HEK293 (cell line): Measurements from ENCODE around the gene SPIB.

Experiments
- GLIS2 ChIP-seq: fragments of 450-650 bp; formaldehyde crosslinking; IDR thresholded peaks from 2 replicates; pipeline ENCODE4 v1.5.1; 2016; ENCODE audit warnings: missing biosample characterization, missing genetic modification characterization
- HOXA7 ChIP-seq: sonication (generic); formaldehyde crosslinking; IDR thresholded peaks from 2 replicates; pipeline ENCODE4 v1.8.1; 2022; ENCODE audit warnings: missing genetic modification reagents, borderline replicate concordance
- KLF7 ChIP-seq: fragments of 450-650 bp; formaldehyde crosslinking; IDR thresholded peaks from 2 replicates; pipeline ENCODE4 v1.5.1; 2016; ENCODE audit warnings: missing biosample characterization, missing genetic modification characterization, borderline replicate concordance
- OSR2 ChIP-seq: fragments of 450-650 bp; formaldehyde crosslinking; IDR thresholded peaks from 2 replicates; pipeline ENCODE4 v1.5.1; 2016; ENCODE audit warnings: missing biosample characterization, missing genetic modification characterization
- PRDM1 ChIP-seq: fragments of 450-650 bp; formaldehyde crosslinking; IDR thresholded peaks from 2 replicates; pipeline ENCODE4; 2016; ENCODE audit warnings: missing biosample characterization, missing genetic modification characterization
- RBAK ChIP-seq: fragments of 450-650 bp; formaldehyde crosslinking; IDR thresholded peaks from 2 replicates; pipeline ENCODE4 v1.5.1; 2016; ENCODE audit warnings: missing biosample characterization, missing genetic modification characterization
- REPIN1 ChIP-seq: fragments of 450-650 bp; formaldehyde crosslinking; IDR thresholded peaks from 2 replicates; pipeline ENCODE4 v1.5.1; 2017; ENCODE audit warnings: missing biosample characterization, missing genetic modification characterization, low read depth
- WT1 ChIP-seq: fragments of 450-650 bp; formaldehyde crosslinking; IDR thresholded peaks from 2 replicates; pipeline ENCODE4 v1.5.1; 2016; ENCODE audit warnings: missing biosample characterization, missing genetic modification characterization
- ZBTB7A ChIP-seq: fragments of 450-650 bp; formaldehyde crosslinking; IDR thresholded peaks from 2 replicates; pipeline ENCODE4 v1.5.1; 2016; ENCODE audit warnings: low read depth, missing biosample characterization, missing genetic modification characterization
- ZNF132 ChIP-seq: fragments of 450-650 bp; formaldehyde crosslinking; IDR thresholded peaks from 2 replicates; pipeline ENCODE4 v1.5.1; 2017; ENCODE audit warnings: missing biosample characterization, missing genetic modification characterization, borderline replicate concordance
- ZNF266 ChIP-seq: fragments of 450-650 bp; formaldehyde crosslinking; IDR thresholded peaks from 2 replicates; pipeline ENCODE4 v1.5.1; 2016; ENCODE audit warnings: missing biosample characterization, missing genetic modification characterization, low read depth
- ZNF544 ChIP-seq: fragments of 450-650 bp; formaldehyde crosslinking; IDR thresholded peaks from 2 replicates; pipeline ENCODE4 v1.5.0; 2017; ENCODE audit warnings: missing biosample characterization, missing genetic modification characterization
- ZNF548 ChIP-seq: fragments of 450-650 bp; formaldehyde crosslinking; IDR thresholded peaks from 2 replicates; pipeline ENCODE4 v1.5.1; 2016; ENCODE audit warnings: missing biosample characterization, missing genetic modification characterization
- ZNF558 ChIP-seq: fragments of 450-650 bp; formaldehyde crosslinking; IDR thresholded peaks from 2 replicates; pipeline ENCODE4 v1.5.1; 2016; ENCODE audit warnings: missing biosample characterization, missing genetic modification characterization
- ZNF623 ChIP-seq: fragments of 450-650 bp; formaldehyde crosslinking; IDR thresholded peaks from 2 replicates; pipeline ENCODE4 v1.5.1; 2016; ENCODE audit warnings: missing biosample characterization, missing genetic modification characterization
- ZNF747 ChIP-seq: fragments of 450-650 bp; formaldehyde crosslinking; IDR thresholded peaks from 2 replicates; pipeline ENCODE4 v1.5.1; 2016; ENCODE audit warnings: missing biosample characterization, missing genetic modification characterization
- ZNF830 ChIP-seq: fragments of 450-650 bp; IDR thresholded peaks from 2 replicates; pipeline ENCODE4 v1.5.0; 2018; ENCODE audit warnings: missing biosample characterization, missing genetic modification characterization, low read depth, mild to moderate bottlenecking, moderate library complexity
- ZNF837 ChIP-seq: fragments of 450-650 bp; formaldehyde crosslinking; IDR thresholded peaks from 2 replicates; pipeline ENCODE4 v1.5.1; 2016; ENCODE audit warnings: missing biosample characterization, missing genetic modification characterization
- TF ChIP-seq, protein P1 (sequence below): fragments of 450-650 bp; formaldehyde crosslinking; IDR thresholded peaks from 2 replicates; pipeline ENCODE4 v1.5.1; 2016; ENCODE audit warnings: missing biosample characterization, missing genetic modification characterization
- TF ChIP-seq, protein P2 (sequence below): fragments of 450-650 bp; formaldehyde crosslinking; IDR thresholded peaks from 2 replicates; pipeline ENCODE4 v1.5.1; 2017; ENCODE audit warnings: missing biosample characterization, missing genetic modification characterization
- TF ChIP-seq, protein P3 (sequence below): fragments of 450-650 bp; formaldehyde crosslinking; IDR thresholded peaks from 2 replicates; pipeline ENCODE4 v1.5.1; 2017; ENCODE audit warnings: missing biosample characterization, missing genetic modification characterization
- TF ChIP-seq, protein P4 (sequence below): fragments of 450-650 bp; formaldehyde crosslinking; IDR thresholded peaks from 2 replicates; pipeline ENCODE4; 2016; ENCODE audit warnings: missing biosample characterization, missing genetic modification characterization
- TF ChIP-seq, protein P5 (sequence below): fragments of 450-650 bp; IDR thresholded peaks from 2 replicates; pipeline ENCODE4 v1.5.1; 2018; ENCODE audit warnings: missing biosample characterization, missing genetic modification characterization
- TF ChIP-seq, protein P6 (sequence below): fragments of 450-650 bp; formaldehyde crosslinking; IDR thresholded peaks from 2 replicates; pipeline ENCODE4 v1.5.1; 2016; ENCODE audit warnings: missing biosample characterization, missing genetic modification characterization
- TF ChIP-seq, protein P7 (sequence below): fragments of 450-650 bp; formaldehyde crosslinking; conservative IDR thresholded peaks from 2 replicates; pipeline ENCODE4 v1.5.1; 2016; ENCODE audit warnings: low read depth, missing biosample characterization, missing genetic modification characterization

The SPIB gene

DNA sequence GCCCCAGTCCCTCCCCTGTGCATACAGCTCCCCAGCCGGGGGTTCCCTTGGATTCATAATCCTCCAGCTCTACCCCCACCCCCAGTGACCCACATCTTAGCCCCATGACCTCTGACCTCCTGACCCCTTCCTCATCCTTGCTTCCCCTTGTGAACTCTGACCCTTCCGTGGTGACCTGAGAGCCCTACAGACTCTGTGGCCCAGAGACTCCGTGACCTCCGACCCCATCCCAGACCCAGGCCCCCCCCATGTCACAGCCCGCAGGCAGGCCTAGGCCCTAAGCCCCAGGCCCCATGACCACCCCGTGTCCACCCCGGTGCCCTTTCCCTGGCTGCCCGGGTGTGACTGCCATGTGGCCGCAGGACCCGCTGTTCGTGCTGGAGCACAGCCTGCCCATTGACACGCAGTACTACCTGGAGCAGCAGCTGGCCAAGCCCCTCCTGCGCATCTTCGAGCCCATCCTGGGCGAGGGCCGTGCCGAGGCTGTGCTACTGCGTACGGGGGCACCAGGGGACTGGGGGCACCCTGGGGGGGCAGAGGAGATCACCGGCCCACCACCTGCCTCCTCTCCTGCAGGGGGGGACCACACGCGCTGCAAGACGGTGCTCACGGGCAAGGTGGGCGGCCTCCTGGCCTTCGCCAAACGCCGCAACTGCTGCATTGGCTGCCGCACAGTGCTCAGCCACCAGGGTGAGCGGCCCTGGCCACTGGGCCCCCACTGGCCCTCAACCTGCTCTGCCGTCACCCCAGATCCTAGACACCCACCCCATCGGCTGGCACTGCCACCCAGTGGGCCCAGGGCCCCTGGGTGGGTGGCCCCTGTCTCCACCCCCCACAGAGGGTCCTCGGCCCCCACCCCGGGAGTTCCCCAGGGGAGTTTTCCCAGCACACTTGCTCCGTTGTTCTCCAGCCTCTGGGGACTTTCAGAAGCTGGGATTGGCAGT, 2.4 kb upstream of the SPIB start (continued):
- TF ChIP-seq ZBTB7A (tag by site-specific recombination) (peak; percentile 68; the same call in 1 of the 2 replicates), GLIS2 (tag by site-specific recombination) (peak; percentile 69; the same call in 1 of the 2 replicates), ZNF266 (tag by site-specific recombination) (no peak), OSR2 (tag by site-specific recombination) (no peak), PRDM1 (tag by site-specific recombination) (no peak), ZNF747 (no peak), KLF7 (tag by site-specific recombination) (no peak), ZNF548 (tag by site-specific recombination) (no peak), ZNF830 (tag by site-specific recombination) (no peak), ZNF623 (peak; percentile 24; the same call in 1 of the 2 replicates), REPIN1 (no peak), RBAK (tag by site-specific recombination) (no peak), ZNF544 (tag by site-specific recombination) (no peak), ZNF837 (no peak), ZNF558 (tag by site-specific recombination) (no peak), ZNF132 (tag by site-specific recombination) (no peak), HOXA7 (CRISPR knock-in tag) (no peak), WT1 (tag by site-specific recombination) (no peak)
- TF ChIP-seq, protein P1, sequence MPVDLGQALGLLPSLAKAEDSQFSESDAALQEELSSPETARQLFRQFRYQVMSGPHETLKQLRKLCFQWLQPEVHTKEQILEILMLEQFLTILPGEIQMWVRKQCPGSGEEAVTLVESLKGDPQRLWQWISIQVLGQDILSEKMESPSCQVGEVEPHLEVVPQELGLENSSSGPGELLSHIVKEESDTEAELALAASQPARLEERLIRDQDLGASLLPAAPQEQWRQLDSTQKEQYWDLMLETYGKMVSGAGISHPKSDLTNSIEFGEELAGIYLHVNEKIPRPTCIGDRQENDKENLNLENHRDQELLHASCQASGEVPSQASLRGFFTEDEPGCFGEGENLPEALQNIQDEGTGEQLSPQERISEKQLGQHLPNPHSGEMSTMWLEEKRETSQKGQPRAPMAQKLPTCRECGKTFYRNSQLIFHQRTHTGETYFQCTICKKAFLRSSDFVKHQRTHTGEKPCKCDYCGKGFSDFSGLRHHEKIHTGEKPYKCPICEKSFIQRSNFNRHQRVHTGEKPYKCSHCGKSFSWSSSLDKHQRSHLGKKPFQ (tag by site-specific recombination), result no peak
- TF ChIP-seq, protein P2, sequence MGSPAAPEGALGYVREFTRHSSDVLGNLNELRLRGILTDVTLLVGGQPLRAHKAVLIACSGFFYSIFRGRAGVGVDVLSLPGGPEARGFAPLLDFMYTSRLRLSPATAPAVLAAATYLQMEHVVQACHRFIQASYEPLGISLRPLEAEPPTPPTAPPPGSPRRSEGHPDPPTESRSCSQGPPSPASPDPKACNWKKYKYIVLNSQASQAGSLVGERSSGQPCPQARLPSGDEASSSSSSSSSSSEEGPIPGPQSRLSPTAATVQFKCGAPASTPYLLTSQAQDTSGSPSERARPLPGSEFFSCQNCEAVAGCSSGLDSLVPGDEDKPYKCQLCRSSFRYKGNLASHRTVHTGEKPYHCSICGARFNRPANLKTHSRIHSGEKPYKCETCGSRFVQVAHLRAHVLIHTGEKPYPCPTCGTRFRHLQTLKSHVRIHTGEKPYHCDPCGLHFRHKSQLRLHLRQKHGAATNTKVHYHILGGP (tag by site-specific recombination), result no peak
- TF ChIP-seq, protein P3, sequence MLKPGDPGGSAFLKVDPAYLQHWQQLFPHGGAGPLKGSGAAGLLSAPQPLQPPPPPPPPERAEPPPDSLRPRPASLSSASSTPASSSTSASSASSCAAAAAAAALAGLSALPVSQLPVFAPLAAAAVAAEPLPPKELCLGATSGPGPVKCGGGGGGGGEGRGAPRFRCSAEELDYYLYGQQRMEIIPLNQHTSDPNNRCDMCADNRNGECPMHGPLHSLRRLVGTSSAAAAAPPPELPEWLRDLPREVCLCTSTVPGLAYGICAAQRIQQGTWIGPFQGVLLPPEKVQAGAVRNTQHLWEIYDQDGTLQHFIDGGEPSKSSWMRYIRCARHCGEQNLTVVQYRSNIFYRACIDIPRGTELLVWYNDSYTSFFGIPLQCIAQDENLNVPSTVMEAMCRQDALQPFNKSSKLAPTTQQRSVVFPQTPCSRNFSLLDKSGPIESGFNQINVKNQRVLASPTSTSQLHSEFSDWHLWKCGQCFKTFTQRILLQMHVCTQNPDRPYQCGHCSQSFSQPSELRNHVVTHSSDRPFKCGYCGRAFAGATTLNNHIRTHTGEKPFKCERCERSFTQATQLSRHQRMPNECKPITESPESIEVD (tag by site-specific recombination), result no peak
- TF ChIP-seq, protein P4, sequence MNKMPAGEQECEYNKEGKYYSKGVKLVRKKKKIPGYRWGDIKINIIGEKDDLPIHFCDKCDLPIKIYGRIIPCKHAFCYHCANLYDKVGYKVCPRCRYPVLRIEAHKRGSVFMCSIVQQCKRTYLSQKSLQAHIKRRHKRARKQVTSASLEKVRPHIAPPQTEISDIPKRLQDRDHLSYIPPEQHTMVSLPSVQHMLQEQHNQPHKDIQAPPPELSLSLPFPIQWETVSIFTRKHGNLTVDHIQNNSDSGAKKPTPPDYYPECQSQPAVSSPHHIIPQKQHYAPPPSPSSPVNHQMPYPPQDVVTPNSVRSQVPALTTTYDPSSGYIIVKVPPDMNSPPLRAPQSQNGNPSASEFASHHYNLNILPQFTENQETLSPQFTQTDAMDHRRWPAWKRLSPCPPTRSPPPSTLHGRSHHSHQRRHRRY (tag by site-specific recombination), result no peak
- TF ChIP-seq, protein P5, sequence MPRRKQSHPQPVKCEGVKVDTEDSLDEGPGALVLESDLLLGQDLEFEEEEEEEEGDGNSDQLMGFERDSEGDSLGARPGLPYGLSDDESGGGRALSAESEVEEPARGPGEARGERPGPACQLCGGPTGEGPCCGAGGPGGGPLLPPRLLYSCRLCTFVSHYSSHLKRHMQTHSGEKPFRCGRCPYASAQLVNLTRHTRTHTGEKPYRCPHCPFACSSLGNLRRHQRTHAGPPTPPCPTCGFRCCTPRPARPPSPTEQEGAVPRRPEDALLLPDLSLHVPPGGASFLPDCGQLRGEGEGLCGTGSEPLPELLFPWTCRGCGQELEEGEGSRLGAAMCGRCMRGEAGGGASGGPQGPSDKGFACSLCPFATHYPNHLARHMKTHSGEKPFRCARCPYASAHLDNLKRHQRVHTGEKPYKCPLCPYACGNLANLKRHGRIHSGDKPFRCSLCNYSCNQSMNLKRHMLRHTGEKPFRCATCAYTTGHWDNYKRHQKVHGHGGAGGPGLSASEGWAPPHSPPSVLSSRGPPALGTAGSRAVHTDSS (tag by site-specific recombination), result no peak
- TF ChIP-seq, protein P6, sequence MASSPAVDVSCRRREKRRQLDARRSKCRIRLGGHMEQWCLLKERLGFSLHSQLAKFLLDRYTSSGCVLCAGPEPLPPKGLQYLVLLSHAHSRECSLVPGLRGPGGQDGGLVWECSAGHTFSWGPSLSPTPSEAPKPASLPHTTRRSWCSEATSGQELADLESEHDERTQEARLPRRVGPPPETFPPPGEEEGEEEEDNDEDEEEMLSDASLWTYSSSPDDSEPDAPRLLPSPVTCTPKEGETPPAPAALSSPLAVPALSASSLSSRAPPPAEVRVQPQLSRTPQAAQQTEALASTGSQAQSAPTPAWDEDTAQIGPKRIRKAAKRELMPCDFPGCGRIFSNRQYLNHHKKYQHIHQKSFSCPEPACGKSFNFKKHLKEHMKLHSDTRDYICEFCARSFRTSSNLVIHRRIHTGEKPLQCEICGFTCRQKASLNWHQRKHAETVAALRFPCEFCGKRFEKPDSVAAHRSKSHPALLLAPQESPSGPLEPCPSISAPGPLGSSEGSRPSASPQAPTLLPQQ (tag by site-specific recombination), result no peak
- TF ChIP-seq, protein P7, sequence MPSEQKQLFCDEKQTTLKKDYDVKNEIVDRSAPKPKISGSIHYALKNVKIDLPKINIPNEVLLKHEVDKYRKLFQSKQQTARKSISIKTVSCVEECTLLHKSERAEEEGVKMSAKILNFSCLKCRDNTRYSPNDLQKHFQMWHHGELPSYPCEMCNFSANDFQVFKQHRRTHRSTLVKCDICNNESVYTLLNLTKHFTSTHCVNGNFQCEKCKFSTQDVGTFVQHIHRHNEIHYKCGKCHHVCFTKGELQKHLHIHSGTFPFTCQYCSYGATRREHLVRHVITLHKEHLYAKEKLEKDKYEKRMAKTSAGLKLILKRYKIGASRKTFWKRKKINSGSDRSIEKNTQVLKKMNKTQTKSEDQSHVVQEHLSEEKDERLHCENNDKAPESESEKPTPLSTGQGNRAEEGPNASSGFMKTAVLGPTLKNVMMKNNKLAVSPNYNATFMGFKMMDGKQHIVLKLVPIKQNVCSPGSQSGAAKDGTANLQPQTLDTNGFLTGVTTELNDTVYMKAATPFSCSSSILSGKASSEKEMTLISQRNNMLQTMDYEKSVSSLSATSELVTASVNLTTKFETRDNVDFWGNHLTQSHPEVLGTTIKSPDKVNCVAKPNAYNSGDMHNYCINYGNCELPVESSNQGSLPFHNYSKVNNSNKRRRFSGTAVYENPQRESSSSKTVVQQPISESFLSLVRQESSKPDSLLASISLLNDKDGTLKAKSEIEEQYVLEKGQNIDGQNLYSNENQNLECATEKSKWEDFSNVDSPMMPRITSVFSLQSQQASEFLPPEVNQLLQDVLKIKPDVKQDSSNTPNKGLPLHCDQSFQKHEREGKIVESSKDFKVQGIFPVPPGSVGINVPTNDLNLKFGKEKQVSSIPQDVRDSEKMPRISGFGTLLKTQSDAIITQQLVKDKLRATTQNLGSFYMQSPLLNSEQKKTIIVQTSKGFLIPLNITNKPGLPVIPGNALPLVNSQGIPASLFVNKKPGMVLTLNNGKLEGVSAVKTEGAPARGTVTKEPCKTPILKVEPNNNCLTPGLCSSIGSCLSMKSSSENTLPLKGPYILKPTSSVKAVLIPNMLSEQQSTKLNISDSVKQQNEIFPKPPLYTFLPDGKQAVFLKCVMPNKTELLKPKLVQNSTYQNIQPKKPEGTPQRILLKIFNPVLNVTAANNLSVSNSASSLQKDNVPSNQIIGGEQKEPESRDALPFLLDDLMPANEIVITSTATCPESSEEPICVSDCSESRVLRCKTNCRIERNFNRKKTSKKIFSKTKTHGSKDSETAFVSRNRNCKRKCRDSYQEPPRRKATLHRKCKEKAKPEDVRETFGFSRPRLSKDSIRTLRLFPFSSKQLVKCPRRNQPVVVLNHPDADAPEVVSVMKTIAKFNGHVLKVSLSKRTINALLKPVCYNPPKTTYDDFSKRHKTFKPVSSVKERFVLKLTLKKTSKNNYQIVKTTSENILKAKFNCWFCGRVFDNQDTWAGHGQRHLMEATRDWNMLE (tag by site-specific recombination), result no peak
